ENCODE results near the gene SLF1.
"Not testable (repeated sequence)": the region's sequence is repeated elsewhere in the genome, so short reads cannot be mapped to it uniquely, and the experiment has no call there.

Gene SLF1

DNA sequence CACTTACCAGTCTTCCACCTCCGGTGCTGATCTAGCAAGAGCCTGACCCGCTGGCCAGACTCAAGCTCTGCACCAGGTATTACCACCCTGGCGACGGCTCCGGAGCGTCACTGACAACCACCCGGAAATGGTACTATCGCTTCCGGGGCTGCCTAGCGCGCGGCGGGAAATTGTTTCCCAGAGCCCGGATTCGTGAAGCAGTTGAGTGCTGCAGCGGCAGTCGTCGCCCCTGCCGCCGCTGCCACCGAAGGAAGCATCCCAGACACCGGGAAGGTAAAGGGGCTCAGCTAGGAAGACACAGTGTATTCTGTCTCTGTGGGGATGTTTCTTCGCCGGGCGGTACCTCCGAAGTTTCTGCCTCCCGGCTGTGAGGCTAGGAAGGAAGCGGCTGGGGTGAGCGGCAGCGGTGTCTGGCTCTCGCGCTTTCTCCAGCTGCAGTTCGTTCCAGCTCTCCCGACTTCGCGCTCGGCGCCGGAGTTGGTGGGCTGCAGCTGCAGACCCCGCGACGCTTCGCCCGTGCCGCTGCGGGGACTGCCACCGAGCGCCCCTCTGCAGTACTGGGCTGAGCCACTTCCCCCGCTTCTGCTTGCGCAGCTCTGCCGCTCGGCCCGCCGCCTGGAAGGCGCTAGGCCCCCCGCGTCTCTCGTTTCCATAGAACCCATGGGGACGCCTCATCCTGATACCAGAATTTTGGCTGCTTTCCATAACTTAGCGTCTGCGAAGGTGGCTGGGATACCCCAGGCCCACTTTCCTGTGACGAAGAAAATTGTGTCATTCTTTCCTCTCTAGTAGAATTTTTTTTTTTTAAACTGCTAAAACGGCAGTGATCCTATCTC, at the start of gene SLF1, which contains the start of gene KIAA0825:
TSS of gene SLF1 (plus strand) at position 177 of the 836 bp plus-strand sequence. CDS start 10,142 bp downstream, outside the sequence.
TSS of gene KIAA0825 (minus strand) at position 112 of the 836 bp plus-strand sequence. CDS start 81,478 bp downstream, outside the sequence.
- FAIRE-seq: peak; percentile 38

DNA sequence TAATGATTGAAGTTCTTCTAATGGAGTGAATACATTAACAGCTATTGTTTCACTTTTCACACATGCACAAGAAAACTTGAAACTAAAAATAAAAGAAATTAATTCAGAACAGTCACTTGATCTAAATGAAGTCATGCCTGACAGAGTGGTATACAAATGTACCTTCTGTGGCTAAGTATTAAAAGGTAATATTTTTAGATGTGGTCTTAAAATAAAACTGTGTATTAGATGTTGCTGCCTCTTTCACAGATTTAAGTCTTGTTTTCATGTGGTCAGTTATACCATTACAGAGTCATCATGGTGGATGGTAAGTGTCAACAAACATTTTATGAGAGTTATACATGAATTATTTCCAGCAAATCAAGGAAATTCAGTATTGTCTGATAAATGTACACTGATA, 47.1 kb upstream of the SLF1 start:
- FAIRE-seq: no peak

DNA sequence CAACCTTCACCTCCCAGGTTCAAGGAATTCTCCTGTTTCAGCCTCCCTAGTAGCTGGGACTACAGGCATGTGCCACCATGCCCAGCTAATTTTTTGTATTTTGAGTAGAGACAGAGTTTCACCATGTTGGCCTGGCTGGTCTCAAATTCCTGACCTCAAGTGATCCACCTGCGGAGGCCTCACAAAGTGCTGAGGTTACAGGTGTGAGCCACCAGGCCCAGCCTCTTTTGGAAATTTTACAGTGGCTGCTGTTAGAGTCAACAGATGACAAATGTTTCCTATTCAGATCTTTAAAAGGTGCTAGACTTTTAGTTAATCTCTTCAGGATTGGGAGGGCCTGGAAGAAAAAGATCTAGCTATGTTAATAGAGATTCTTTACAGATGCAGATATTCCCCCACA, 45.1 kb upstream of the SLF1 start:
- not testable (repeated sequence) for FAIRE-seq

DNA sequence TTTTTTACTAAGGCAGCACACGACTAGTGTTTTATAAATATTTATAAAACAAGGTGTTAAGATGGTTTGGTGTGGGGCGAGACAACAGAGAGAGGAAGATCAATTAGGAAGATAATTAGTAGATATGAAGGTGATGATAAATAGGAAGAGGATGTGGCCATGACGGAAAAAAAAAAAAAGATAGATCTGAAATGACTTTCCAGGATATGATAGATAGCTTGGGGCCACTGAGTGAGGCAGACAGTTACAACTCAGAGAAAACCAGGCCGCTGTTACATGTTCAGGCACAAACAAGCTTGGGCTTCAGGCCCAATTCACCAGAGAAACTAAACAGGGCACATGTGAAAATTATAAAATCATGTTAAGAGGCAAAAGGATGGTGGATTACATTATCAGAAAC, 43.3 kb upstream of the SLF1 start:
- no peak for FAIRE-seq

DNA sequence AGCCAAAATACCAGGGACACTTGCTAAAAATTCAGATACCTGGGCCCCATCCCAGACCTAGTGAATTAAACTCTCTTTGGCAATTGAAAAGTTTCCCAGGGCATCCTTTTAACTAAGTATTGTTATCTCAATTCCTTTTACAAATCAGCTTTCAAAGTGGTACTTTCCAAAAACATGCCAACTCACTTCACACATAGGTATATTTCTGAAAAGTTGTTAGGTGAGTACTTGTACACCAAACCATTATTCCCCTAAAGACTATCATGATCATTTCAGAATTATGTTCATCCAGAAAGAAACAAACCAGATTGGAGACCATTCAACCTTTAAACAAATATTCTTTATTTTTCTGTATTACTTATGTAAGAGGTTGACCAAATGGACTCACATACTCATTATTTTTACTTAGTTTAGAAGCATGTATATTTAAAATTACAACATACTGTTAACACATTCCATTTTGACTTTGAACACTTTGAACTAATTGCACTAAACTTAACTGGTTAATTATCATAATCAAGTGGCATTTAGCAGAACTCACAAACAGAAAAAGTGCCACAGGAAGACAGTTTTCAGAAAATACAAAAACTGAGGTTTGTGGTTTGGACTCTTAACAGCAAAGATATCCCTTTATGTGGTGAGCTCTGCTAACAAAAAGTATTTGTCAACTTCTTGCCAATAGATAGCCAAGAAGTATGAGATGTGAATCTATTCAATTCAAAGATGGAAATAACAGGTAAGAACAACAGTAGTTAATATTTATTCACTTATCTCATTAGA, 40.8 kb upstream of the SLF1 start:
- FAIRE-seq: no peak

DNA sequence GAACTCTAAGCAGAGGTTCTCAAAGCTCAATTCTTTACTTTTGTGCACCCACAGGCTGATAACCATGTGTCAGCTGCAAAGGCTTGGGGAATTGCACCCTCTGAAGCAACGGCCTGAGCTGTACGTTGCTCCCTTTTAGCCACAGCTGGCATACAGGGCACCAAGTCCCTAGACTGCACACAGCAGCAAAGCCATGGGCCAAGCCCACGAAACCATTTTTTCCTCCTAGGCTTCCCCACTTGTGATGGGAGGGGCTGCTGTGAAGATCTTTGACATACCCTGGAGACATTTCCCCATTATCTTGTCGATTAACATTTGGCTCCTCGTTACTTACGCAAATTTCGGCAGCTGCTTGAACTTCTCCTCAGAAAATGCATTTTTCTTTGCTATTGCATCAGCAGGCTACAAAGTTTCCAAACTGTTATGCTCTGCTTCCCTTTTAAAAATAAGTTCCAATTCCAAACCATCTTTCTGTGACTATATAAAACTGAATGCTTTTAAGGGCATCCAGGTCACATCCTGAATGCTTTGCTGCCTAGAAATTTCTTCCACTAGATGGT, 23.1 kb upstream of the SLF1 start:
- no peak for FAIRE-seq

DNA sequence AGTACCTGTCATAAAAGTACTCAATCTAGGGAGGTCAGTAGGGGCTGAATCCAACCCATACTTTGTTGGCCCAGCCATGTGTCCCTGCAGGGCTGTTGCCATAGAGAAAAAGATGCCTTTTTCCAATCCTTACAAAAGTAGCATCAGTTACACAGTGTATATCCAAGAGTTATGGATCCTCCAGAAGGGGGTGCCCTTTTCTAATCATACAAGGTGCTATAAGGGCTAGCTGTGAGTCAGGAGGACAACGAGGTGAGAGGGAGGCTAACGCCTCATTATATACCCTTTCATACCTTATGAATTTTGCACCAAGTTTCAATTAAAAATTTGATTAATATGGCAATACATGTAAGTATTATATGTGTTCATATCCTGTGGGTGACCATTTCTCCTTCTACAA, 4.9 kb upstream of the SLF1 start:
- no peak for FAIRE-seq

DNA sequence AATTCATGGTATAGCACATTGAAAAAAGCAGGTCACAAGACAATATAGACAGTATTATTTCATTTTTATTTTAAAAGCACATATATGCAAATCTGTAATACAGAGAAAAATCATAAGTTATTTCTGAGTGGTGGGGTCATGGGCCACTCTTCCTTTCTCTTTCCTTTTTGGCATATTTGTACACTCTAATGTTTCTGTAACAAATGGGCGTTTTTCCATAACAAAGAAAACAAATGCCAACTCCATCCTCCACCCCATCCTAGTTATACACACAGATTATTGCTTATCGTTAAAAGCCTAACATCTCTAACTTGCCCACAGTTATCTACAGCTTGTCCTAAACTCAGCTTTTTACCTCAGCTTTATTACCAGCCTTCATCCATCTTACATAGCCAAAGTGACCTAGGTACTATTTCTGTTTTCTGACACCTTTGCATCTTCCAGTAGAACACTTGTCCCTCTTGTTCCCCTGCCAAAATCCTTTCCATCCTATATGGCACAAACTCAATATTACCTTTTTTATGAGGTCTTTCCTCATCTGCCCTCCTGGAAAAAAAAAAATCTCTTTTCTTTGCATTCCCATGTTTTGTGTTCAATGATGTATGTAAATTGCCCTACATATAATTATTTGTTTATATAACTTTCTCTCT, 4.2 kb upstream of the SLF1 start:
- FAIRE-seq: no peak

DNA sequence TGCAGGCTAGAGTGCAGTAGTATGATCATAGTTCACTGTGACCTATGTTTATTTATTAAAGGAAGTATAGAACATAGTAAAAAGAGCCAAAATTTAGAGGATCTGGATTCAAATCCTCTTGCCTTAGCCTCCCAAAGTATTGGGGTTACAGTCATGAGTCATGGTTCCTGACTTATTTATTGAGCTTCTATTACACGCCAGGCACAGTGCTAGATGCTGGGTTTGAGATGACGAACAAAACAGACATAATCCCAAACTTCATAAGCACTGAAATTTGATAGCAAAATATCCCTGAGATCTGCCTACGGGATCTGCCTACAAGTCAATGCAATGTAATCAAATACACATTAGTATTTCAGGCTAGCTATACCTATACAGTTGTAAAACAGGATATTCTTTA, 2.6 kb upstream of the SLF1 start:
- FAIRE-seq: no peak

DNA sequence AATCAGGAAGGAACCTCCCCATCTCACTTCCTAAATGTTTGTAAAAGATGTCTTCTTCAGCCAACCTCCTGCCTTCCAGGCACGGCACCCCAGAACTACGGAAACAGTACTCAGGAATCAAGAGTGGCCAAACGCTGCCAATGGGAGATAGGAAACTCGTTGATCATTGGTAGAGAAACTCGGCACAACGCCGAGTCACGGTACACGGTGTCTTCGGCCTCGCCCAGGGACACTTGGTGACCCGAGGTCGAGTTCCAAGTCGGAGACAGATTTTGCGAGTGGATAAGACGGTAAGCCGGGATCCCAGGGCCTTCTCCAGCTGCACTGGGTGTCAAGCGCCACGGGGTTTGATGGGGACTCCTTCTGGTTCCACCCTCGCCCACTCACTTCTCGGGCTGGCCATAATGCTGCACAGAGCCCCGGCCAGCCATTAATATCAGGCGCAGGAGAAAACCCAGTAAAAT, 408 bp upstream of the SLF1 start:
- no peak for FAIRE-seq

DNA sequence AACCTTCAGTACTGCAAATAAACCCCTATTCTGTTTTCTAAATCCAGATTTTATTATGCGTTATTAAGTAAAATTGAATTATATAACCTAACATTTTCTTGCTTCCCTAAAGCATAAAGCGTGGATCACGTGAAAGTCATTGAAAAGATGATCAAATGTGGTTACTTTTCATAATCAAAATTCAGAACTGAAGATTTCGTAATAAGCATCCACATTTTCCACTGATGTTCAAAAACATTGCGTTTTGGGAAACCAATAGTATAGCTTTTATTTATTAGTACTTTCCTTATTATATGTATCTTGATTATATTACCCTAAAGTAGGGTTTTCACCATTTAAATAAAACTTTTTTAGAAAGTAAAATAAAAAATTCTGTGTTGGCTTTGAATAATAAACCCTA, 1.8 kb downstream of the SLF1 start:
- FAIRE-seq: no peak

DNA sequence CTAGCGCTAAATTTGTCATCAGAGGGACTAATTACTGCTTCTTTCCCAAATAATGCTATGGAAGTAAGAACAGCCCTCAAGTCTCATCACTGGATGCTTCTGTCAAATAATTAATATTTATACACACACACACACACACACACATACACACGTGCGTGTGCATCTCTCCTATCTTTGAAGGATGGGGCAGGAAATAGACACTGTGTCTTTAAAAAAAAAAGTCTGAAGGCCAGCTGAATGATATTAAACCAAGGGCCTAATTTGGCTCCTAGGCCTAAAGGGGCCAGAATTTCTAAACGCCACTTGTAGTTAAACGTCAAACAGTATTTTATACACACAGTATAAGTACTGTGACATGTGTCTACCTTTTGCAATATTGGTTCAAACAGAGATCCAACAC, 3.3 kb downstream of the SLF1 start:
- FAIRE-seq: no peak

DNA sequence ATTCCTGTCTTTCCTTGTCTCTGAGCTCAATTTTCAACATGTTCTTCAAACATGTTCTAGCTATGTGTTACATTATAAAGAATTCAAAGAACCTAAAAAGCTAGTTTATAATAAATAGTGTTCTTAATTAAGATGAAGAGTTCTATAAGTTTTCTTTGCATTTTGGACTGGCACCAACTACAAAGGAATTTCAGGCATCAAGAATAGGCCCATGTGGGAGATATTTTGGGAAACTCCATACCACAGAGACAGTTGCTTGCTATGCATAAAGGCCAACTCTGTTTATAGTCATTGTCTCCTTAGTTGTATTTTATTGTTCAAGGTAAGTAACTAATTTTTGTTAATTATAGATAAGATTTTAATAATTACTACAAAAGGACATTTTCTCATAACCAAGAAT, 4.5 kb downstream of the SLF1 start:
- FAIRE-seq: no peak

DNA sequence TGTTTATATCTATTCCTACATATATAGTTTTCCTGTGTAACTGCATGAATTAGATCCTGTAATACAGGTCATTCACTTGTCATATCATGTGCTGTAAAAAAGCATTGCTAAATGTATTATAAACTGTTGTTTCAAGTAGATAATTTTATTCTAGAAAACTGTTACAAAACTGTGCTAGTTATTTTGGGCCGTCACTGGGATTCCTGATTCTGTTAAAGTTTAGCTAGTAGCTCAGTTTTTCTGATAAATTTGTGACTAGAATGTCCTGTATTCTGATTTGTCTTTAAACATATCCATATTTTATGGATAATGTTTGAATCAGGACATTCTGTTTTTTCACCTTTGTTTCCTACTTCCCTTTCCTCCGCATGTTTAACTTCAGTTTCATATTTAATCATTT, 5.4 kb downstream of the SLF1 start:
- FAIRE-seq: no peak

DNA sequence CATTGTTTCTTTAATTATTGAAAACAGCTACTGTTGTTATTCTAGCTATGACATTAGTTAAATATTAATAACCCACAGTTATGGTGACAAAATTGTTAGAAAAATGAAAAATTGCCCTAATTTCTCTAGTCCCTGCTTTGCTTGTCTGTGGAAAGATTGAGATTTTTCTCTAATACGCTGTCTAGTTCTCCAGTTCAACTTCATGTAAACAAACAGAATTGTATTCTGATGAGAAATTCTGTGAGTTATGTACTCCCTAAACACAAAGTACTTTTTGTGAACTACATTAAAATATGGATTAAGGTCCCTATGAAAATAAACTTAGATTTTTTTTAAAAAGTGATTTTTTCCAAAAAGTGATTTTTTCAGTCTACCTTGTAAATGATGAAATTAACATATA, 8.7 kb downstream of the SLF1 start:
- no peak for FAIRE-seq

DNA sequence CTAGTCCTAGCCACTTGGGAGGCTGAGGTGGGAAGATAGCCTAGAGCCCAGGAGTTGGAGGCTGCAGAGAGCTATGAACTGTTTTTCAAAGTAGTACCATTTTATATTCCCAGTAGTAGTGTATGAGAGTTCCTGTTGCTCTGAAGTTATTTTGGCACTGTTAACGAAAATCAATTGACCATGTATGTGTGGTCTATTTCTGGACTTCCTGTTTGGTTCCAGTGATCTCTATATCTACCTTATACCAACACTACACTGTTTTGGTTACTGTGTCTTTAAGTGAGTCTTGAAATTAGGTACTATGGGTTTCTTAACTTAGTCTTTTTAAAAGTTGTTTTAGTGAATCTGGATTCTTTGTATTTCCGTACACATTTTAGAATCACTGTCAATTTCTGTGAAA, 13.6 kb downstream of the SLF1 start:
- FAIRE-seq: no peak

DNA sequence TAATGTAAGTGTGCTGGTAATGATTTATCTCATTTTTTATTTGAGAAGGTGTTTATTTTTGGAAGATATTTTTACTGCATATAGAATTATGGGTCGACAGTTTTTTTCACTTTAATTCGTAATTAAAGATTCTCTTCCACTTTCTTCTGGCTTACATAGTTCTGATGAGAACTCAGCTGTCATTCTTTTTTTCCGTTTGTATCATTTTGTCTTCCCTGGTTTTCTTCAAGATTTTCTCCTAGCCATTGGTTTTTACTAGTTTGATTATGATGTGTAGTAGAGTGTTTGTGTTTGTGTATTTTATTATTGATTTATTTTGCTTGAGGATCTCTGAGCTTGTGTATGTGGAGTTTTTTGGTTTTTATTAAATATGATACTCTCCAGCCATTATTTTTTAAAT, 21.7 kb downstream of the SLF1 start:
- no peak for FAIRE-seq

DNA sequence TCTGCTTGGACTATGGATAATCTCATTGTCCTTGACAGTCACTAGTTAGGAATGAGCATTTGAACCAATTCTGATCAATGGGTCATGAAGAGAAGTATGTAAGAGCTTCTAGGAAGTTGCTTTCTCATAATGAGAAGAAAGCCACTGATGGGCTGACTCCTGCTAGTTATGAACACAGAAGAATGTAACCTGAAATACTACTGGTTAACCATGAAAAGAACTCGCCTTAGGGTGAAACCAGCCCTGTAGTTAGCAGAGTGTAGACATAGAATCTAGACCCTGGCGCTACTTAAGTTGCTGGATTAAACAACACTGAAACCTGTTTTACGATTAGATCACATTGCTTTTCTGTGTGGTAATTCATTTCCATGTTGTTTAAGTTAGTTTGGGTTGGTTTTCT, 26.6 kb downstream of the SLF1 start:
- FAIRE-seq: no peak

DNA sequence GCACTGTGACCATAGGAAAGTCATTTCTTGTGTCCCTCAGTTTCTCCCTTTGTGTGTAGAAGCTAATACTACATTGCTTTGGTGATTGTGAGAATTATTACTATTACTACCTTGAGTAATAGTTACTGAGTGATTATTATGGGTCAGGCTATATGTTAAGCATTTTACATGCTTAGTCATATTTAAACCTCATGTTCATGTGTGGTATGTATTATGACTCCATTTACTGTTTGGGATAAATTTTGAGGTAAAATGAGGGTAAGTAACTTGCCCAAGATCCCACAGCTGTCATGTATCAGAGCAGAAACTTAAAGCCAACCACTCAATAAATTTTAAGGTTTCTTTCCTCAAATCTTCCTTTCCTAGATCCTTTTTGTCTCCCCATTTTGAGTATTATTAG, 28.3 kb downstream of the SLF1 start:
- no peak for FAIRE-seq

DNA sequence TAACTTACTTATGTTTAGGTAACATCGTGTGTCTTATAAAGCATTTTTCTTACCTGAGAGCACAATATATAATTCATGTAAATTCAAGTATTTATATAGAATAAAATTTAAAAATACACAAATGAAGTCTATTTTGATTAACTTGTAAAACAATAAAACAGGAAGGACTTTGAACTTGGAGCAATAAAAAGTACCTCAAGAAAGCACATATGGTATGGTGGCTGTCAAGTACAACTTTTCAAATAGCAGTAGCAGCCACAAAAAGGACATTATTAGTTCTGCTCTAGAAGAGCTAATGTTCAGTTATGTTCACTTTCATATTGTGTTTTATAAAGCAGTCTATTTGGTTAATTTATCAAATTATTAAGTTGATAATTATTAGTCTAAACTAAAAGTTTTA, 31.4 kb downstream of the SLF1 start:
- no peak for FAIRE-seq

DNA sequence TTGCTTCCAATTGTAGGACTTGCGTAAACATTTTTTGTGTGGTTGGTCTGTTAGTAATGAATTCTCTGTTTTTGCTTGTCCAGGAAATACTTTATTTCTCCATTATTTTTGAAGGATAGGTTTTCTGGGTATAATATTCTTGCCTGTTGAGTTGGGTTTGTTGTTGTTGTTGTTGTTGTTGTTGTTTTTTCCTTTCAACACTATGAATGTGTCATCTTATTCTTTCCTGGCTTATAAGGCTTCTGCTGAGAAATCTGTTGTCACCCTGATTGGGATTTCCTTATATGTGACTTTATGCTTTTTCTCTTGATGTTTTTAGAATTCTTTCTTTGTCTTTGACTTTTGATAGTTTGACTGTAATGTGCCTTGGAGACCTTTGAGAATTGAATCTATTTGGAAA, 39.8 kb downstream of the SLF1 start:
- no peak for FAIRE-seq

DNA sequence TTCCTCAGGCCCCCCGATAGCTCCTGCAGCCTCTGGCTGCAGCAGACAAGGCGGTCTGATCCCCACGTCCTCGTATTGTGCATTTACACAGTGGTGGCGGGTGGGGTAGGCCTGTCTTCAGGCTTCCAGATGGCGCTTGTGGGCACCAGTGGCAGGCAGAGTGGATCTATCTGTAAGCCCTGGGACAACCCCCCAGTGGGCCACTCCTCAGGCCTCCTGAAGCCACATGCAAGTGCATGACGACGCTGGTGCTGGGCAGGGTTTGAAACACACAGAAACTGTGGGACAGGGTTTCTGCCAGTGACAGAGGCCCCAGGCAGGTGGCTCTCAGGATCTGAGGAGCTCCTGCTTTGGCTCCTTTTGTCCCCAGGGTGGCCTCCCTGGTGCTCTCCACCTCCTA, 42.0 kb downstream of the SLF1 start:
- no peak for FAIRE-seq

DNA sequence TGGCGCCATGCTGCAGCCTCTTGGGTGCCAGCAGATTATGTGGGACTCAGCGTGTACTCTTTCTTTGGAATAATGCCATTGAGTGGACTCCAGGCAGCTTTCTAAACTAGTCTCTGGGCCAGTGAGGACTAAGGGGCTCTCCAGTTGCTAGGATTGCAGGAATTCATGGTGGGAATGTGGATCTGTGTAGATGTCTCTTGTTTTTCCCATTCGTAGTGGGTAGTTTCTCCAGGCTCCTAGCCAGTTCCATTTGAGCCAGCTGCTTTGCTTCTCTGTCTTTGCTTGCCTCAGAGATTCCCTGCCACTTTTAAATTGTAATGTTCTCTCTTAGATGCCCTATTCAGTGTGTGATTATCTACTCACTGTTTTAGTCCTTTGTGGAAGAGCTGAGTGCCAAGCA, 42.6 kb downstream of the SLF1 start:
- FAIRE-seq: no peak
